Gastrocnemius medialis (tissue), 4 donors: ENCODE results near the gene ALK. TPM values are rescaled to one million over a fixed set of nuclear protein-coding genes. Genes with fewer than 3 reads are reported as not detected.

Source experiments
- ATAC-seq, 2 donors: fragments of 150-250 bp; one replicate each; pipeline ENCODE4 v1.9.1; 2016
- DNase-seq, 2 donors: peaks; one replicate each; pipeline ENCODE4 v3.0.0-alpha.2; 2019
- H3K27ac ChIP-seq, 4 donors: fragments of 200-600 bp; sonication (generic); 1 replicate in 1 of 4; 2 replicates in 3 of 4; pipeline ENCODE4 v1.5.1; 2016 to 2018; ENCODE audit warnings: mild to moderate bottlenecking in 2 of 4, moderate library complexity in 1 of 4
- H3K27me3 ChIP-seq, 3 donors: fragments of 200-600 bp; sonication (generic) in 2 of 3; 1 replicate in 1 of 3; 2 replicates in 2 of 3; pipeline versions ENCODE4 v1.5.1 to v1.6.0; 2016 to 2019; ENCODE audit warnings: mild to moderate bottlenecking in 1 of 3, moderate library complexity in 1 of 3
- H3K36me3 ChIP-seq, 2 donors: fragments of 200-600 bp; sonication (generic) in 1 of 2; one replicate each; pipeline ENCODE4 v1.5.1; 2017 to 2018
- H3K4me1 ChIP-seq, 2 donors: fragments of 200-600 bp; sonication (generic) in 1 of 2; one replicate each; pipeline ENCODE4 v1.5.1; 2016 to 2017; ENCODE audit warnings: mild to moderate bottlenecking in 2 of 2
- H3K4me3 ChIP-seq, 4 donors: fragments of 200-600 bp; sonication (generic) in 3 of 4; 1 replicate in 1 of 4; 2 replicates in 3 of 4; pipeline ENCODE4 v1.5.1; 2016 to 2019; ENCODE audit warnings: mild to moderate bottlenecking in 2 of 4
- H3K9me3 ChIP-seq, 3 donors: fragments of 200-600 bp; sonication (generic) in 2 of 3; 1 replicate in 1 of 3; 2 replicates in 2 of 3; pipeline ENCODE4 v1.5.1; 2016 to 2019
- CTCF ChIP-seq, 5 experiments: fragments of 450-650 bp in 3 of 5; fragments of 200-600 bp in 2 of 5; sonication (generic) in 2 of 5; IDR thresholded peaks in 4 of 5; conservative IDR thresholded peaks in 1 of 5; 1 replicate in 4 of 5; 2 replicates in 1 of 5; pipeline ENCODE4 v1.5.1; 2016 to 2019; ENCODE audit warnings: antibody characterized with exemption in 5 of 5, mild to moderate bottlenecking in 3 of 5, moderate library complexity in 3 of 5
- POLR2A ChIP-seq, 2 donors: fragments of 450-650 bp; IDR thresholded peaks; one replicate each; pipeline ENCODE4 v1.6.1; 2017; ENCODE audit warnings: antibody characterized with exemption in 2 of 2, mild to moderate bottlenecking in 2 of 2, moderate library complexity in 2 of 2
- in situ Hi-C, 4 donors: fragments of 200-750 bp; cut with MboI; loops; one replicate each; pipeline versions ENCODE4 v1.15.0 to v1.8.0; 2017; ENCODE audit warnings: low sequenced_read_pairs in 4 of 4
- intact Hi-C: fragments of 100-400 bp; cut with DNase I; formaldehyde crosslinking; loops from one replicate; pipeline ENCODE4 v1.15.1; 2023; ENCODE audit warnings: low total_unique reads
- total RNA-seq, 4 donors: library from RNA; depleted of rRNA; stranded (reverse); fragments of >200 nt; gene quantifications; one replicate each; pipeline versions ENCODE4 v1.1.0 to v1.2.3, GENCODE V29; 2016

ALK gene
- total RNA-seq, 4 donors from 2014 or later: not detected

DNA sequence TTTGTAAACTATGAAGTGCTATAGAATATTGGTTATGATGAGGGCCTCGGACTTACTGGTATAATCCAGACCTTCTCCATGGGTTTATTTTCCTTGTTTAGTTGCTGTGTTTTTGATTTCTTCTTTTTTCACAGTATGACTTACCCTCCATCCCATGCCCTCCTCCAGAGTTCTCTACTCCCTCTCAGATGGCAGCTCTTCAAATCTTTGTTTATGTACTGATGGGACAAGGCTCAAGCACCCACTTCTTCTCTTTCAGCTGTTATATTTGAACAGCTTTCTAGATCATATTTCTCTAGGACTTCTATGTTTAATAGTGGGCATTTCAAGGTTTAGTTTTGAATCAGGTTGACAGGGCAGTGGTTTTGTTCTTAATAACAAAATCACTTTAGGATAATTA lies 762.3 kb downstream of the ALK start:
- H3K9me3 ChIP-seq: no peaks in the 10 kb centered on the region
- TF ChIP-seq CTCF (IDR thresholded peaks at IDR 0.05 in 4 of 5, conservative IDR thresholded peaks at IDR 0.05 in 1 of 5) (no peak), POLR2A (IDR thresholded peaks at IDR 0.05) (no peak)
- intact Hi-C loops (no loop called here), in situ Hi-C loops (no loop called here)
- ATAC-seq: peak in 1 of 2 donors; percentile 68
- peak overlapping the region; percentile 47 to 87 (median 58) for H3K27ac ChIP-seq
- H3K36me3 ChIP-seq: peaks cover 0 to 70% of the 10 kb centered on the region in 2 donors
- H3K27me3 ChIP-seq: no peaks in the 10 kb centered on the region
- no peak overlapping the region for H3K4me3 ChIP-seq
- peaks cover 20 to 30% of the 10 kb centered on the region in 2 donors for H3K4me1 ChIP-seq
- DNase-seq: no peak

DNA sequence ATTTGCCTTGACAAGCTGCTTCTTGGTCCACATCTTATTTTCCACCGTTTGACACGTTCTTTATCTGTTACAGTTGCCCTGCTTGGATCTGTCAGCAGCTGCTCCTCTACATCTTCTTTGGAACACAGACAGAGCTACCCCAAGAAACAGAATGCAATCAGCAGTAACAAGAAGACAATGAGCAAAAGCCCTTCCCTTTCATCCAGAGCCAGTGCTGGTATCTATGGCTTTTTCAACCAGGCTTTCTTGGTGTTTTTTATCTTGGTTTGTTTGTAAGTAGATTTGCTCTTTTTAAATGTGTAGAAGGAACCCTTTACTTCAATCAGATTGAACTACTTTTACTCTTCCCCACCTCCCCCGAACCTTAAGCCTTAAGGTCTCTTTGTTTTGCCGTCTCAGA lies 764.3 kb downstream of the ALK start:
- H3K27me3 ChIP-seq: no peaks in the 10 kb centered on the region

GRCh38 chr2:29155578-29155977 lies 765.8 kb downstream of the ALK start:
- peaks cover 4 to 72% of the 10 kb centered on the region in 2 donors for H3K36me3 ChIP-seq

More for the DNA sequence above, 764.3 kb downstream of the ALK start:
- no peak for ATAC-seq
- DNase-seq: no peak
- Histone ChIP-seq H3K9me3 (no peaks in the 10 kb centered on the region), H3K27ac (peak overlapping the region; percentile 3 to 87 (median 55)), H3K4me3 (no peak overlapping the region), H3K36me3 (peaks cover 4 to 81% of the 10 kb centered on the region in 2 donors), H3K4me1 (peaks cover 17 to 26% of the 10 kb centered on the region in 2 donors)
- intact Hi-C loops: no loop called here
- in situ Hi-C loops: no loop called here
- TF ChIP-seq POLR2A (IDR thresholded peaks at IDR 0.05): no peak
- TF ChIP-seq CTCF (IDR thresholded peaks at IDR 0.05 in 4 of 5, conservative IDR thresholded peaks at IDR 0.05 in 1 of 5): no peak

GRCh38 chr2:29154610-29155009 lies 766.8 kb downstream of the ALK start:
- H3K36me3 ChIP-seq: peaks cover 4 to 63% of the 10 kb centered on the region in 2 donors
- intact Hi-C loops (no loop called here), in situ Hi-C loops (no loop called here)
- no peak overlapping the region for H3K27ac ChIP-seq
- ATAC-seq (no peak), DNase-seq (no peak)
- TF ChIP-seq CTCF (IDR thresholded peaks at IDR 0.05 in 4 of 5, conservative IDR thresholded peaks at IDR 0.05 in 1 of 5) (no peak), POLR2A (IDR thresholded peaks at IDR 0.05) (no peak)
- H3K4me1 ChIP-seq: peaks cover 13 to 22% of the 10 kb centered on the region in 2 donors
- no peaks in the 10 kb centered on the region for H3K27me3 ChIP-seq
- H3K9me3 ChIP-seq: no peaks in the 10 kb centered on the region
- no peak overlapping the region for H3K4me3 ChIP-seq

More at GRCh38 chr2:29155578-29155977, 765.8 kb downstream of the ALK start:
- H3K27ac ChIP-seq: peak overlapping the region in 1 of 4 donors; percentile 2
- DNase-seq (no peak), ATAC-seq (no peak)
- H3K9me3 ChIP-seq: no peaks in the 10 kb centered on the region
- intact Hi-C loops (no loop called here), in situ Hi-C loops (no loop called here)
- no peak for TF ChIP-seq CTCF (IDR thresholded peaks at IDR 0.05 in 4 of 5, conservative IDR thresholded peaks at IDR 0.05 in 1 of 5)
- TF ChIP-seq POLR2A (IDR thresholded peaks at IDR 0.05): no peak
- no peak overlapping the region for H3K4me3 ChIP-seq
- no peaks in the 10 kb centered on the region for H3K27me3 ChIP-seq
- H3K4me1 ChIP-seq: peaks cover 13 to 22% of the 10 kb centered on the region in 2 donors

DNA sequence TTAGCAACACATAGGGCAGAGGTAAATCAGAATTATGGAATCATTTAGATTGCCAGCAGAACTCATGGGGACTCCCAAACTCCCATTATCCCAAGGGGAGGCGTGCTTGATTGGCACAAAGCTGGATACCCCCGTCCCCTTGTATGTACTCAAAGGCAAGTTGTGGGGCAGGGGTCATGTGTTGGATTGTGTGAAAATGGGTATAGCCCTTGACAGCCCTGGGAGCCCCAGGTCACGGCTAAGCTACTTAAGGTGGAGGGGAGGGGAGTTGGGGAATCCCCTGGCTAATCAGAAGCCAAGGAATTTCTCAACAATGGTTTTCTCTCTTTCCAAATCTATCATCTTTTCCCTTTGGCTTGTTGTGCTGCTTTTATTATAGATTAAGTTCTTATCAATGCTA lies 773.4 kb downstream of the ALK start:
- no peak for ATAC-seq
- H3K27ac ChIP-seq: no peak overlapping the region
- no peaks in the 10 kb centered on the region for H3K27me3 ChIP-seq
- H3K9me3 ChIP-seq: no peaks in the 10 kb centered on the region
- H3K4me1 ChIP-seq: no peaks in the 10 kb centered on the region
- no peak overlapping the region for H3K4me3 ChIP-seq
- H3K36me3 ChIP-seq: peaks cover 0 to 37% of the 10 kb centered on the region in 2 donors
- in situ Hi-C loops (no loop called here), intact Hi-C loops (no loop called here)
- no peak for DNase-seq
- TF ChIP-seq POLR2A (IDR thresholded peaks at IDR 0.05) (no peak), CTCF (IDR thresholded peaks at IDR 0.05 in 4 of 5, conservative IDR thresholded peaks at IDR 0.05 in 1 of 5) (no peak)
